OCI-LY3 (cell line): Measurements from ENCODE around the gene BNC2.

Source experiments
- H2AFZ ChIP-seq: fragments of 200-600, 300-600 bp; shearing (Covaris generic); 2 replicates; pipeline ENCODE4 v1.6.0; 2014; ENCODE audit warnings: antibody characterized with exemption, low read depth, low read length
- H3K27ac ChIP-seq: fragments of 200-600, 300-600 bp; sonication (generic); 2 replicates; pipeline ENCODE4 v1.5.1; 2014; ENCODE audit warnings: mild to moderate bottlenecking, low read length, moderate library complexity, mixed read lengths
- H3K27me3 ChIP-seq: fragments of 200-600, 300-600 bp; sonication (generic); 2 replicates; pipeline ENCODE4 v1.6.1; 2014; ENCODE audit warnings: low read depth, low read length, mixed read lengths
- H3K36me3 ChIP-seq: fragments of 200-600, 300-600 bp; sonication (generic); replicated peaks from 2 replicates; pipeline ENCODE3; 2014; ENCODE audit warnings: low read depth, low read length, mixed read lengths
- H3K4me1 ChIP-seq: fragments of 300-600, 200-600 bp; sonication (generic); 2 replicates; pipeline ENCODE4 v1.6.1; 2014; ENCODE audit warnings: low read length, mixed read lengths
- H3K4me2 ChIP-seq: fragments of 200-600, 300-600 bp; sonication (generic); 2 replicates; pipeline ENCODE4 v1.6.1; 2014; ENCODE audit warnings: low read length, mixed read lengths
- H3K4me3 ChIP-seq: fragments of 300-600, 200-600 bp; sonication (generic); 2 replicates; pipeline ENCODE4 v1.5.1; 2014; ENCODE audit warnings: antibody characterized with exemption, mild to moderate bottlenecking, low read length, moderate library complexity
- H3K79me2 ChIP-seq: fragments of 300-600, 200-600 bp; shearing (Covaris generic); 2 replicates; pipeline ENCODE4 v1.6.1; 2014; ENCODE audit warnings: mild to moderate bottlenecking, low read length, mixed read lengths
- H3K9ac ChIP-seq: fragments of 300-600, 200-600 bp; shearing (Covaris generic); 2 replicates; pipeline ENCODE4 v1.6.0; 2014; ENCODE audit warnings: mild to moderate bottlenecking, low read length, moderate library complexity
- H3K9me3 ChIP-seq: fragments of 200-600, 300-600 bp; shearing (Covaris generic); 2 replicates; pipeline ENCODE4 v1.6.1; 2014; ENCODE audit warnings: low read length, mixed read lengths; ENCODE audit not compliant: insufficient read depth
- H4K20me1 ChIP-seq: fragments of 200-600, 300-600 bp; sonication (generic); 2 replicates; pipeline ENCODE4 v1.6.1; 2016; ENCODE audit warnings: low read length, mixed read lengths; ENCODE audit not compliant: insufficient read depth
- CTCF ChIP-seq: fragments of 200-600, 300-600 bp; sonication (generic); IDR thresholded peaks from 2 replicates; pipeline ENCODE4 v1.5.1; 2014; ENCODE audit warnings: antibody characterized with exemption, low read length, low read depth
- EZH2phosphoT487 ChIP-seq: fragments of 200-600 bp; shearing (Covaris generic); IDR thresholded peaks from 2 replicates; pipeline ENCODE4 v1.6.1; 2018; ENCODE audit warnings: antibody characterized with exemption, mixed run types, low read depth

BNC2 gene

DNA sequence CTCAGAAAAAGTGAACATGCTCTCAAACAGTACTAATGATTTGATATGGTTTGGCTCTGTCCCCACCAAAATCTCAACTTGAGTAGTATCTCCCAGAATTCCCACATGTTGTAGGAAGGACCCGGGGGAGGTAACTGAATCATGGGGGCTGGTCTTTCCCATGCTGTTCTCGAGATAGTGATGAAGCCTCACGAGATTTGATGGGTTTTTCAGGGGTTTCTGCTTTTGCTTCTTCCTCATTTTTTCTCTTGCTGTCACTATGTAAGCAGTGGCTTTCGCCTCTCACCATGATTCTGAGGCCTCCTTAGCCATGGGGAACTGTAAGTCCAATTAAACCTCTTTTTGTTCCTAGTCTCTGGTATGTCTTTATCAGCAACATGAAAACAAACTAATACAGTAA lies 401.3 kb downstream of the BNC2 start:
- TF ChIP-seq CTCF (no peak), EZH2phosphoT487 (no peak)

DNA sequence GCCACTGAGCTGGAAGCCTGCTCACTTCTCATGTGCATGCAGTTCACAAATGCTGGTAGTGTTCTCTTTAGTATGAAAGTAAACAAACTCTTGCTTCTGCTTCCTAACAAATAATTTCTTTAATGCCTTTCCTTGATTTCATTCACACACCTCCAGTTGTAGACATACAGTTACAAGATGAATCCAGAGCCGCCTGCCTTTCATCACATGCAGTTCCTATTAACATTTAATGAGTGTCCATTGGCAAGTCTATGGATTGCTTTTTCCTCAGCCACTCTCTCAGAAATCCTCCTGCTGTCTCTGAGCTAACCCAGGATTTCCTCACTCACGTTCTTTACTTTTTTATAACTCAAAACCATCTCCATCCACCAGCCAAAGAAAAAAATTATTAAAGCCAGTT lies 408.6 kb downstream of the BNC2 start:
- Histone ChIP-seq H4K20me1 (no peaks in the 10 kb centered on the region), H3K79me2 (no peaks in the 10 kb centered on the region), H3K4me1 (no peaks in the 10 kb centered on the region), H3K27ac (no peak overlapping the region), H2AFZ (no peak overlapping the region), H3K9ac (no peak overlapping the region), H3K9me3 (no peaks in the 10 kb centered on the region), H3K27me3 (no peaks in the 10 kb centered on the region), H3K4me3 (no peak overlapping the region), H3K36me3 (no peaks in the 10 kb centered on the region), H3K4me2 (no peak overlapping the region)
- TF ChIP-seq CTCF (no peak), EZH2phosphoT487 (no peak)

More for the DNA sequence above, 401.3 kb downstream of the BNC2 start:
- no peaks in the 10 kb centered on the region for H3K27me3 ChIP-seq
- no peaks in the 10 kb centered on the region for H3K79me2 ChIP-seq
- H3K9ac ChIP-seq: no peak overlapping the region
- H4K20me1 ChIP-seq: no peaks in the 10 kb centered on the region
- H3K36me3 ChIP-seq: no peaks in the 10 kb centered on the region
- no peaks in the 10 kb centered on the region for H3K4me1 ChIP-seq
- no peak overlapping the region for H2AFZ ChIP-seq
- no peak overlapping the region for H3K27ac ChIP-seq
- H3K4me2 ChIP-seq: no peak overlapping the region
- no peak overlapping the region for H3K4me3 ChIP-seq
- H3K9me3 ChIP-seq: no peaks in the 10 kb centered on the region

- H3K27me3 ChIP-seq: no peaks in the 10 kb centered on the region
- TF ChIP-seq EZH2phosphoT487 (no peak), CTCF (no peak)
- no peak overlapping the region for H3K9ac ChIP-seq
- no peak overlapping the region for H3K27ac ChIP-seq
- no peaks in the 10 kb centered on the region for H3K9me3 ChIP-seq
- no peaks in the 10 kb centered on the region for H3K4me1 ChIP-seq
- no peaks in the 10 kb centered on the region for H3K79me2 ChIP-seq
- H2AFZ ChIP-seq: no peak overlapping the region
- H3K4me3 ChIP-seq: no peak overlapping the region
- H3K36me3 ChIP-seq: no peaks in the 10 kb centered on the region
- H4K20me1 ChIP-seq: no peaks in the 10 kb centered on the region
- H3K4me2 ChIP-seq: no peak overlapping the region
These were observed 409.2 kb downstream of the BNC2 start for GRCh38 chr9:16461137-16461840.

- H2AFZ ChIP-seq: no peak overlapping the region
- no peaks in the 10 kb centered on the region for H3K9me3 ChIP-seq
- no peaks in the 10 kb centered on the region for H3K4me1 ChIP-seq
- H3K27me3 ChIP-seq: no peaks in the 10 kb centered on the region
- no peaks in the 10 kb centered on the region for H4K20me1 ChIP-seq
- no peaks in the 10 kb centered on the region for H3K36me3 ChIP-seq
- H3K4me2 ChIP-seq: no peak overlapping the region
- no peak for TF ChIP-seq EZH2phosphoT487
- TF ChIP-seq CTCF: no peak
- H3K79me2 ChIP-seq: no peaks in the 10 kb centered on the region
- no peak overlapping the region for H3K9ac ChIP-seq
- H3K27ac ChIP-seq: no peak overlapping the region
- H3K4me3 ChIP-seq: no peak overlapping the region
These were observed 409.8 kb downstream of the BNC2 start for GRCh38 chr9:16460696-16461095.
